Measurements from ENCODE around the gene CBFA2T2. TPM values are rescaled to one million over a fixed set of nuclear protein-coding genes. Genes with fewer than 3 reads are reported as not detected.

CBFA2T2 gene
- total and polyA plus RNA-seq, 10 of the 15 experiments (the other 5 are each of a cell fraction or from before 2014, with no cell fraction given) = 0.61 to 8.6 (median 5.5) TPM

GRCh38 chr20:33524261-33524660 lies 34.4 kb downstream of the CBFA2T2 start:
- SMC1A ChIA-PET (ENCODE audit: uncharacterized antibody, unreplicated experiment) = no interaction called here
- BruUV-seq (replicated peaks) = no TSS peak
- Histone ChIP-seq H3K9ac (ENCODE audit: control insufficient read depth, insufficient read depth, low read length) (no peak overlapping the region), H3K36me3 (ENCODE audit: control insufficient read depth in 2 of 2, insufficient read depth in 2 of 2, low read length in 1 of 2) (no peaks in the 10 kb centered on the region; a peak in 1 of 4 replicates), H3K4me1 (ENCODE audit: control insufficient read depth, insufficient read depth, low read length) (no peaks in the 10 kb centered on the region), H4K20me1 (ENCODE audit: control insufficient read depth, insufficient read depth) (no peaks in the 10 kb centered on the region), H3K4me3 (no peak overlapping the region), H3K4me2 (ENCODE audit: control insufficient read depth, insufficient read depth) (no peak overlapping the region), H3K9me3 (replicated peaks; ENCODE audit: control insufficient read depth, insufficient read depth, low read length) (no peaks in the 10 kb centered on the region), H3K27me3 (replicated peaks in 1 of 2; ENCODE audit: control insufficient read depth in 2 of 2, insufficient read depth in 2 of 2, low read length in 1 of 2) (no peaks in the 10 kb centered on the region), H3K79me2 (ENCODE audit: control insufficient read depth, insufficient read depth, low read length) (no peaks in the 10 kb centered on the region), H2AFZ (ENCODE audit: control insufficient read depth, low read depth, low read length) (no peak overlapping the region), H3K27ac (ENCODE audit: control insufficient read depth, insufficient read depth) (no peak overlapping the region)
- RAD21 ChIA-PET (ENCODE audit: unreplicated experiment) = no interaction called here
- intact Hi-C loops (cut with micrococcal nuclease; ENCODE audit: unreplicated experiment) (no loop called here), in situ Hi-C loops (cut with MboI) (no loop called here)
- ATAC-seq = no peak
- CTCF ChIA-PET = no interaction called here
- DNase-seq (ENCODE audit: low read depth, low spot score) = no peak
- POLR2A ChIA-PET = interaction anchor here (1.0 kb wide), 1 partner anchor 31 kb away, joined by 3 read pairs; no protein-coding TSS in a partner anchor
- TF ChIP-seq SIN3A (IDR thresholded peaks at IDR 0.05; ENCODE audit: low read depth, low read length) = no peak
- TF ChIP-seq TCF7 (IDR thresholded peaks at IDR 0.05; ENCODE audit: borderline replicate concordance) = no peak
- TF ChIP-seq CREM (IDR thresholded peaks at IDR 0.05; ENCODE audit: low read depth) = no peak
- no peak for TF ChIP-seq IKZF2 (IDR thresholded peaks at IDR 0.05)
- no peak for TF ChIP-seq HCFC1 (IDR thresholded peaks at IDR 0.05; ENCODE audit: low read length)
- no peak for TF ChIP-seq CBFB (IDR thresholded peaks at IDR 0.05; ENCODE audit: low read depth)
- no peak for TF ChIP-seq ZNF217 (IDR thresholded peaks at IDR 0.05)
- TF ChIP-seq ZBED1 (IDR thresholded peaks at IDR 0.05; ENCODE audit: borderline replicate concordance) = no peak
- TF ChIP-seq BACH1 (IDR thresholded peaks at IDR 0.05; ENCODE audit: borderline replicate concordance) = no peak
- no peak for TF ChIP-seq POLR2AphosphoS5 (IDR thresholded peaks at IDR 0.05; ENCODE audit: low read length)
- no peak for TF ChIP-seq CEBPB (IDR thresholded peaks at IDR 0.05; ENCODE audit: borderline replicate concordance in 1 of 2, low read depth in 2 of 2, low read length in 2 of 2)
- TF ChIP-seq KAT2A (conservative IDR thresholded peaks at IDR 0.05; ENCODE audit: control insufficient read depth, low read depth, low read length) = no peak
- no peak for TF ChIP-seq USF2 (IDR thresholded peaks at IDR 0.05; ENCODE audit: borderline replicate concordance, low read depth, low read length)
- TF ChIP-seq ESRRA (IDR thresholded peaks at IDR 0.05; ENCODE audit: low read length) = no peak
- no peak for TF ChIP-seq SREBF2 (IDR thresholded peaks at IDR 0.05; ENCODE audit: low read length)
- TF ChIP-seq E2F8 (IDR thresholded peaks at IDR 0.05; ENCODE audit: low read depth, partially characterized antibody) = no peak
- TF ChIP-seq NR2F1 (conservative IDR thresholded peaks at IDR 0.05) = no peak
- WGBS (ENCODE audit: insufficient coverage, insufficient replicate concordance, low lambda C conversion rate, missing lambda C conversion rate) = 71% methylated on average over 3 of the region's 3 CpGs
- FAIRE-seq = no peak
